ENCODE data around the gene RAB39B. TPM values are rescaled to one million over a fixed set of nuclear protein-coding genes. Genes with fewer than 3 reads are reported as not detected.

The RAB39B gene
- total RNA-seq, result 0.36 and 0.59 TPM in 2 replicates

DNA sequence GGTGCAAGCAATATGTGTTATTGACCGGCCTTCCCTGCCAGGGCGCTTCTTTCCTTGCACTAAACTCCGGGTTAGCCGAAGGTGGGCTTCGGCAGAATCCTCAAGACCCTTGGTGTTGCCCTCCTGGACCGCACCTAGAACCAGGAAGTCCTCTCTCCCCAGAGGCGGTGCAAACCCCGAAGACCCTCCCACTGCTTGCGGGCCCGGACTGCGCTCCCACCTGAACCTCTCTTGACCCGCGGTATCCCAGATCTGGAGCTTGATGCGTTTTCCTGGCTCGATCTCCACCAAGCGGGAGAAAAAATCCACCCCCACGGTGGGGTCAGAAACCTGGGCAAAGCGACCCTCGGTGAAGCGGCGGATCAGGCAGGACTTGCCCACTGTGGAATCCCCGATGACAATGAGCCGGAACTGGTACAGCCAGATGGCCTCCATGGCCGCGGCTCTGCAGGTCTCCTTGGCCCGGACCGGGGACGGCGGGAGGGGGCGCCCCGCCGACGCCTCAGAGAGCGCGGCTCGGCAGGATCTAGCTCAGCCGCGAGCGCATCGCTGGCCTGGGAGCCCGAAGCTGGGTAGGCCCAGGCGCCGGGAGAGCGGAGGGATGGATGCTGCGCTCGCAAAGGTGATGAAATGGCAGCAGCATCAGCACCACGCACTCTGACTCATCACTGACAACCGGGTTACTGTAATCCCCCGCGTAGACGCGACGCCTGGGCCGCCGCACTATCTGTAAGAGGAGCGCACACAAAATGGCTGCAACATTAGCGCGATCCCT lies at the start of gene RAB39B:
Gene RAB39B (minus strand): TSS at position 638 of the 775 bp plus-strand sequence. CDS start 203 bp downstream, at position 435.
- H3K4me2 ChIP-seq (ENCODE audit: insufficient read depth, low read length), result no peak within 1 kb of the TSS

DNA sequence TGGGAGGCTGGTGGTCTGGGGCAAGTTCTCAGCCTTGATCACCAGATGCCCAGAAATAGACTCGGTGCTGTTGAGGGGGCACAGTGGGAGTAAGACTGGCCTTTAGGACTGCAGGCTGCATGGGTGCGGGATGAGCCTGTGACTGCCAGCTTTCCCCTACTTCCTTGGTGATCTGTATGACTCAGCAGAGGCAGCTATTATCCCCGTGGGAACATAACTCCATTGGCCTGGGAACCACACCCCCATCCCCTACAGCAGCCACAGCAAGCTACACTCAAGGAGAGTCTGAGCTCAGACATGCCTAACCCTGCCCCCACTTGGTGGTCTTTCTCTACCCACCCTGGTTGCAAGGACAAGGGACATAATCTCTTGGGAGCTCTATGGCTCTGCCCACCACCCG lies 49.5 kb upstream of the RAB39B start:
- Histone ChIP-seq H3K4me1 (ENCODE audit: insufficient read depth, low read length) (no peaks in the 10 kb centered on the region), H3K27me3 (ENCODE audit: insufficient read depth, low read length) (no peaks in the 10 kb centered on the region), H4K20me1 (ENCODE audit: insufficient read depth, low read length) (no peaks in the 10 kb centered on the region), H3K9me3 (ENCODE audit: low read depth, low read length) (no peaks in the 10 kb centered on the region), H3K79me2 (ENCODE audit: insufficient read depth, low read length) (no peaks in the 10 kb centered on the region), H3K27ac (ENCODE audit: low read depth, low read length) (no peak overlapping the region), H3K4me2 (ENCODE audit: insufficient read depth, low read length) (no peak overlapping the region), H3K4me3 (ENCODE audit: insufficient read depth, low read length) (no peak overlapping the region), H2AFZ (ENCODE audit: low read length) (no peak overlapping the region), H3K36me3 (ENCODE audit: insufficient read depth, low read length) (no peaks in the 10 kb centered on the region)
- no peak for DNase-seq (ENCODE audit: insufficient read length, low spot score, missing footprints)
- TF ChIP-seq, protein P1, sequence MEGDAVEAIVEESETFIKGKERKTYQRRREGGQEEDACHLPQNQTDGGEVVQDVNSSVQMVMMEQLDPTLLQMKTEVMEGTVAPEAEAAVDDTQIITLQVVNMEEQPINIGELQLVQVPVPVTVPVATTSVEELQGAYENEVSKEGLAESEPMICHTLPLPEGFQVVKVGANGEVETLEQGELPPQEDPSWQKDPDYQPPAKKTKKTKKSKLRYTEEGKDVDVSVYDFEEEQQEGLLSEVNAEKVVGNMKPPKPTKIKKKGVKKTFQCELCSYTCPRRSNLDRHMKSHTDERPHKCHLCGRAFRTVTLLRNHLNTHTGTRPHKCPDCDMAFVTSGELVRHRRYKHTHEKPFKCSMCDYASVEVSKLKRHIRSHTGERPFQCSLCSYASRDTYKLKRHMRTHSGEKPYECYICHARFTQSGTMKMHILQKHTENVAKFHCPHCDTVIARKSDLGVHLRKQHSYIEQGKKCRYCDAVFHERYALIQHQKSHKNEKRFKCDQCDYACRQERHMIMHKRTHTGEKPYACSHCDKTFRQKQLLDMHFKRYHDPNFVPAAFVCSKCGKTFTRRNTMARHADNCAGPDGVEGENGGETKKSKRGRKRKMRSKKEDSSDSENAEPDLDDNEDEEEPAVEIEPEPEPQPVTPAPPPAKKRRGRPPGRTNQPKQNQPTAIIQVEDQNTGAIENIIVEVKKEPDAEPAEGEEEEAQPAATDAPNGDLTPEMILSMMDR (IDR thresholded peaks at IDR 0.05; ENCODE audit: extremely low read depth, low read depth, low read length), result no peak

More for the DNA sequence above, at the start of gene RAB39B:
- TF ChIP-seq, protein P1 (IDR thresholded peaks at IDR 0.05; ENCODE audit: extremely low read depth, low read depth, low read length), result no peak
- Histone ChIP-seq H4K20me1 (ENCODE audit: insufficient read depth, low read length) (no peaks in the 10 kb centered on the region), H3K27me3 (ENCODE audit: insufficient read depth, low read length) (no peaks in the 10 kb centered on the region), H3K36me3 (ENCODE audit: insufficient read depth, low read length) (no peaks in the 10 kb centered on the region), H3K27ac (ENCODE audit: low read depth, low read length) (no peak within 1 kb of the TSS), H3K79me2 (ENCODE audit: insufficient read depth, low read length) (no peaks in the 10 kb centered on the region), H3K9me3 (ENCODE audit: low read depth, low read length) (no peaks in the 10 kb centered on the region), H3K4me1 (ENCODE audit: insufficient read depth, low read length) (no peaks in the 10 kb centered on the region), H3K4me3 (ENCODE audit: insufficient read depth, low read length) (no peak within 1 kb of the TSS), H2AFZ (ENCODE audit: low read length) (peak within 1 kb of the TSS; percentile 15)
- DNase-seq (ENCODE audit: insufficient read length, low spot score, missing footprints), result peak; percentile 59

GRCh38 chrX:155293771-155294170 lies 29.5 kb upstream of the RAB39B start:
- H3K4me1 ChIP-seq (ENCODE audit: insufficient read depth, low read length), result no peaks in the 10 kb centered on the region

DNA sequence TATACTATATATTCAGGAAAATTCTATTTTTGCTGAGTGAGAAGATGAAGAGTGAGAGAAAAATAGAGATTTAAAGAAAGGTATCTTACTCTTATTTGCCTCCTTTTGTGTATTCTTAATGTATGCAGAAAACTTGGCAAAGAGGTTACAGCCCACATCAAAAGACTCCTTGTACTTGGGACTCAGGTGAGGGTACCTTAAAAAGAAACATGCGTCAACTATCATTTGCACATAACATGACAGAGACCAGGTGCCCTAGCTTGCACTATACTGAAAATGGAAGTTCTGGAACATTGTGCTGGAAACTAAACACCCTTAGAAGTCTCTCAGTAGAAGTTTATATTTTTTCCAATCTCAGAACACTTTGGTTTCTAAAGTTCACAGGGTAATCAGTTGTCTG lies 15.6 kb upstream of the RAB39B start:
- Histone ChIP-seq H3K79me2 (ENCODE audit: insufficient read depth, low read length) (no peaks in the 10 kb centered on the region), H3K4me1 (ENCODE audit: insufficient read depth, low read length) (no peaks in the 10 kb centered on the region), H3K4me2 (ENCODE audit: insufficient read depth, low read length) (no peak overlapping the region), H3K27me3 (ENCODE audit: insufficient read depth, low read length) (no peaks in the 10 kb centered on the region), H2AFZ (ENCODE audit: low read length) (no peak overlapping the region), H3K9me3 (ENCODE audit: low read depth, low read length) (no peaks in the 10 kb centered on the region), H3K4me3 (ENCODE audit: insufficient read depth, low read length) (no peak overlapping the region), H3K36me3 (ENCODE audit: insufficient read depth, low read length) (no peaks in the 10 kb centered on the region), H3K27ac (ENCODE audit: low read depth, low read length) (no peak overlapping the region), H4K20me1 (ENCODE audit: insufficient read depth, low read length) (no peaks in the 10 kb centered on the region)
- DNase-seq (ENCODE audit: insufficient read length, low spot score, missing footprints), result no peak
- TF ChIP-seq, protein P1 (IDR thresholded peaks at IDR 0.05; ENCODE audit: extremely low read depth, low read depth, low read length), result no peak

More at GRCh38 chrX:155293771-155294170, 29.5 kb upstream of the RAB39B start:
- Histone ChIP-seq H4K20me1 (ENCODE audit: insufficient read depth, low read length) (no peaks in the 10 kb centered on the region), H3K4me2 (ENCODE audit: insufficient read depth, low read length) (no peak overlapping the region), H3K27me3 (ENCODE audit: insufficient read depth, low read length) (no peaks in the 10 kb centered on the region), H3K36me3 (ENCODE audit: insufficient read depth, low read length) (no peaks in the 10 kb centered on the region), H3K4me3 (ENCODE audit: insufficient read depth, low read length) (no peak overlapping the region), H3K79me2 (ENCODE audit: insufficient read depth, low read length) (no peaks in the 10 kb centered on the region), H3K9me3 (ENCODE audit: low read depth, low read length) (no peaks in the 10 kb centered on the region), H3K27ac (ENCODE audit: low read depth, low read length) (no peak overlapping the region), H2AFZ (ENCODE audit: low read length) (no peak overlapping the region)
- TF ChIP-seq, protein P1 (IDR thresholded peaks at IDR 0.05; ENCODE audit: extremely low read depth, low read depth, low read length), result no peak
- DNase-seq (ENCODE audit: insufficient read length, low spot score, missing footprints), result no peak
